ENCODE data around the gene FIG4.
"Not testable (repeated sequence)": the region's sequence is repeated elsewhere in the genome, so short reads cannot be mapped to it uniquely, and the experiment has no call there.

Gene FIG4

DNA sequence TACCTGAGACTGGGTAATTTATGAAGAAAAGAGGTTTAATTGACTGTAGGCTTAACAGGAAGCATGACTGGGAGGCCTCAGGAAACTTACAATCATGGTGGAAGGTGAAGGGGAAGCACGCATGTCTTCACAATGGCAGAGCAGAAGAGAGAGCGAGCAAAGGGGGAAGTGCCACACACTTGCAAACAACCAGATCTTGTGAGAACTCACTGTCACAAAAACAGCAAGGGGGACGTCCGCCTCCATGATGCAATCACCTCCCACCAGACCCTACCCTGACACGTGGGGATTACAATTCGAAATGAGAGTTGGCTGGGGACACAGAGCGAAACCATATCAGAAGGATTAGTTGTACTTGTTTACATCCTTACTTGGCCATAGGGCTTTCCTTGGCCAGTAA, 49.7 kb downstream of the FIG4 start:
- in situ Hi-C loops (cut with HindIII; ENCODE audit: low sequenced_read_pairs) = no loop called here
- no peak for DNase-seq (ENCODE audit: low read depth)
- TF ChIP-seq, protein P1, sequence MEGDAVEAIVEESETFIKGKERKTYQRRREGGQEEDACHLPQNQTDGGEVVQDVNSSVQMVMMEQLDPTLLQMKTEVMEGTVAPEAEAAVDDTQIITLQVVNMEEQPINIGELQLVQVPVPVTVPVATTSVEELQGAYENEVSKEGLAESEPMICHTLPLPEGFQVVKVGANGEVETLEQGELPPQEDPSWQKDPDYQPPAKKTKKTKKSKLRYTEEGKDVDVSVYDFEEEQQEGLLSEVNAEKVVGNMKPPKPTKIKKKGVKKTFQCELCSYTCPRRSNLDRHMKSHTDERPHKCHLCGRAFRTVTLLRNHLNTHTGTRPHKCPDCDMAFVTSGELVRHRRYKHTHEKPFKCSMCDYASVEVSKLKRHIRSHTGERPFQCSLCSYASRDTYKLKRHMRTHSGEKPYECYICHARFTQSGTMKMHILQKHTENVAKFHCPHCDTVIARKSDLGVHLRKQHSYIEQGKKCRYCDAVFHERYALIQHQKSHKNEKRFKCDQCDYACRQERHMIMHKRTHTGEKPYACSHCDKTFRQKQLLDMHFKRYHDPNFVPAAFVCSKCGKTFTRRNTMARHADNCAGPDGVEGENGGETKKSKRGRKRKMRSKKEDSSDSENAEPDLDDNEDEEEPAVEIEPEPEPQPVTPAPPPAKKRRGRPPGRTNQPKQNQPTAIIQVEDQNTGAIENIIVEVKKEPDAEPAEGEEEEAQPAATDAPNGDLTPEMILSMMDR (IDR thresholded peaks at IDR 0.05; ENCODE audit: low read depth, low read length, missing control alignments) = no peak
- no peak overlapping the region for H3K4me3 ChIP-seq (ENCODE audit: low read depth, low read length)

DNA sequence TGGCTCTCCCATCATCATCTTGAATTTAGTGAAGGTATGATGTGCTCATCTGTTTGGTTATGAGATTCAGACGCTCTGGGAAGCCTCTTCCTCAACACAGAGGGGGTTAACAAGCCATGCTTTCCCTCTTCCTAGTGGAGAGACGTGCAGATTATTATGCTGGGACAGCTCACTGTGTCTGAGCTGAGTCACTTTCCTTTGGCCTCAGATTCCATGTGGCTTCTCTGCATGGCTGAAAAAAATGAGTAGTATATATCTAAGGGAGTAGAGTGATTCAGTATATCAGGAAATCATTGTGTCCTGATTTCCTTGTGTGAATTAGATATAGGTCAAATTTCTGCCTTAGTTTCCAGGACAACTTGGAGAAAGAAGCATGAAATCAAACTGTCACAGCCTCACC, 52.6 kb downstream of the FIG4 start:
- in situ Hi-C loops (cut with HindIII; ENCODE audit: low sequenced_read_pairs) = no loop called here
- no peak overlapping the region for H3K4me3 ChIP-seq (ENCODE audit: low read depth, low read length)
- TF ChIP-seq, protein P1 (IDR thresholded peaks at IDR 0.05; ENCODE audit: low read depth, low read length, missing control alignments) = no peak
- peak; percentile 31 for DNase-seq (ENCODE audit: low read depth)

DNA sequence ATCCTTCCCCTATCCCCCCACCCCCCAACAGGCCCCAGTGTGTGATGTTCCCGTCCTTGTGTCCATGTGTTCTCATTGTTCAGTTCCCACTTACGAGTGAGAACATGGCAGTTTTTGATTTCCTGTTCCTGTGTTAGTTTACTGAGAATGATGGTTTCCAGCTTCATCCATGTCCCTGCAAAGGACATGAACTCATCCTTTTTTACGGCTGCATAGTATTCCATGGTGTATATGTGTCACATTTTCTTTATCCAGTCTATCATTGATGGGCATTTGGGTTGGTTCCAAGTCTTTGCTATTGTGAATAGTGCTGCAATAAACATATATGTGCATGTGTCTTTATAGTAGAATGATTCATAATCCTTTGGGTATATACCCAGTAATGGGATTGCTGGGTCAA, 53.7 kb downstream of the FIG4 start:
- in situ Hi-C loops (cut with HindIII; ENCODE audit: low sequenced_read_pairs); H3K4me3 ChIP-seq (ENCODE audit: low read depth, low read length); DNase-seq (ENCODE audit: low read depth): not testable (repeated sequence)

DNA sequence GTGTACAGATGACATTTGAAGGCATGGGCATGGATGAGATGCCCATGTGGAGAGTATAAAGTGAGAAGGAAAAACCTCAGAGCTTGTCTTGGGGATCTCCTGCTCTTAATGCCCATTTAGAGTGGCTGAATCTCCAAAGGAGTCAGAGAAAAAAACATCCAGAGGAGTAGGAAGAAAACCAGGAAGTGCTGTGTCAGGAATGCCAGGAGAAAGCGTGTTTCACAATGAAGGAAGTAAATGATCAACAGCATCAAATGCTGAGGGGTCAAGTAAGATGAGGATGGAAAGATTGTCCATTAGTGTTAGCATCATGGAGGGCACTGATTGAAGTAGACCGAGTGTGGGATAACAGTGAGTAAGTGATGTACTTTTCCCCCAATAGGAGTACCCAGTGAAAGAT, 56.1 kb downstream of the FIG4 start:
- no peak for DNase-seq (ENCODE audit: low read depth)
- in situ Hi-C loops (cut with HindIII; ENCODE audit: low sequenced_read_pairs) = no loop called here
- TF ChIP-seq, protein P1 (IDR thresholded peaks at IDR 0.05; ENCODE audit: low read depth, low read length, missing control alignments) = no peak
- H3K4me3 ChIP-seq (ENCODE audit: low read depth, low read length) = no peak overlapping the region

DNA sequence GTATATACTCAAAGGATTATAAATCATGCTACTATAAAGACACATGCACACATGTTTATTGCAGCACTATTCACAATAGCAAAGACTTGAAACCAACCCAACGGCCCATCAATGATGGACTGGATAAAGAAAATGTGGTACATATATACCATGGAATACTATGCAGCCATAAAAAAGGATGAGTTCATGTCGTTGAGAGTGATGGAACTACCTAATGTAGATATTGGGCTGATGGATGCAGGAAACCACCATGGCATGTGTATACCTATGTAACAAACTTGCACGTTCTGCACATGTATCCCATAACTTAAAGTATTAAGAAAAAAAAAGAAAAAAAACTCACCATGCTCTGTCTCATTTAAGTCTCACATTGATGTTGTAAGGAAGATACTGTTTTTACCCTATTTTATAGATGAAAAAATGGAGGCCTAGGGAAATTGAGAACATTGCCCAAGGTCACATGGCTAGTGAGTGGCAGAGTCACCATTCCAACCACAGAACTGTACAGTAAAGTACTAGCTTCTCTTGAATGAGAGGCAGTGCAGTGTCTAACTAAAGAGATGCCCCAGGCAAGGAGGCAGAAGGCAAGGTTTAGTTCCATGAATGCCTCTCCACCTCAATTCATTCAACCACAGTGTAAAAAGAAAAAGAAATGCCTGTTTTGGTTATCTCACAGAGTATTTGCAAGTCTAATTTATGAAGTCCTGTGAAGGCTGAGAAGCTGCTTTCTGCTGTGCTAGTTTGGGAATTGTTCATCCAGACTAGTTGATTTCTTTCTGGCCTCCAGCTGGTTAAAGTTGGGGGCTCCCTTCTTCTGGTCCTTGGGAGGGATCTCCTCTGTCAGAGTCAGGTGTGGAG, 68.2 kb downstream of the FIG4 start:
- H3K4me3 ChIP-seq (ENCODE audit: low read depth, low read length) = no peak overlapping the region
- no peak for DNase-seq (ENCODE audit: low read depth)
- in situ Hi-C loops (cut with HindIII; ENCODE audit: low sequenced_read_pairs) = no loop called here
- TF ChIP-seq, protein P1 (IDR thresholded peaks at IDR 0.05; ENCODE audit: low read depth, low read length, missing control alignments) = no peak

DNA sequence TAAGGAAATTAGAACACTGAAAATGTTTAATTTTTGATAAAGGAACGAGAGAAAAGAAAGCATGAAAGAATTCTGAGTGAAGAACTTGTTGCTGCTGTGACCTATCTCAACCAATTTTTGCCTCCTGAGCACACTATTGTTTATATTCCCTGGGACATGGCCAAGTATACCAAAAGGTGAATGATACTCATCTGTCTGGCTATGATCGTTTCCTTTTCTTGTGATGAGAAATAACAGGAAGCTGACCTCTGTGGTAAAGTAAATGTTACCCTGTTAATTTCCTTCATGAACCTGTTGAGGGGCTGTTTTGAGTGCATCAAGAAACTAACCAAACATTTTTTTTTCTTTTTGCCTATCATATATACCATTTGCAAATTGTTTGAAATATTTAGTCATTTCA, 69.1 kb downstream of the FIG4 start:
- H3K4me3 ChIP-seq (ENCODE audit: low read depth, low read length) = no peak overlapping the region
- TF ChIP-seq, protein P1 (IDR thresholded peaks at IDR 0.05; ENCODE audit: low read depth, low read length, missing control alignments) = no peak
- DNase-seq (ENCODE audit: low read depth) = no peak
- in situ Hi-C loops (cut with HindIII; ENCODE audit: low sequenced_read_pairs) = no loop called here

DNA sequence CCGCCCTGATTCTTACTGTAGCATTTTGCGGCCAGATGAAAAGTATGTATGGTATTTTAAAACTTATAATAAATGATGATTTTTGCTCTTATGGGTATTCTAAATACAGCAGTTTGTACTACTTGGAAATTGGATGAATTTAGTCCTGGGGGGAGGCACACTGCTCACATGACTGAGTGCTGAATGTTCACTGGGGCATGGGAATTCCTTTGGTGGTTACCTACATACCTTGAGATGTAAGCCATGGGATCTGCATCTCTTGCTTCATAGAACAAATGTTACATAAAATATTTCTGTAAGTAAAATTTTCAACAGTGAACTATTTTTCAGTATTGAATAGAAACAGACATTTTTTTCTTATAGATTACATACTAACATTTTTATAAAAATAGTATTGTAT, 71.1 kb downstream of the FIG4 start:
- no peak overlapping the region for H3K4me3 ChIP-seq (ENCODE audit: low read depth, low read length)
- in situ Hi-C loops (cut with HindIII; ENCODE audit: low sequenced_read_pairs) = no loop called here
- DNase-seq (ENCODE audit: low read depth) = no peak
- TF ChIP-seq, protein P1 (IDR thresholded peaks at IDR 0.05; ENCODE audit: low read depth, low read length, missing control alignments) = no peak
